ENCODE data around the gene PTEN. TPM values are rescaled to one million over a fixed set of nuclear protein-coding genes. Genes with fewer than 3 reads are reported as not detected.

The PTEN gene
- total and polyA plus RNA-seq, 9 of the 15 experiments (the other 6 are each of a cell fraction or from before 2014, with no cell fraction given): 8.4 to 56.9 (median 22.2) TPM

- TF ChIP-seq TFE3 (CRISPR knock-in tag; IDR thresholded peaks at IDR 0.05) (no peak), GATA2 (CRISPR knock-in tag; IDR thresholded peaks at IDR 0.05) (no peak), NR1H2 (CRISPR knock-in tag; IDR thresholded peaks at IDR 0.05) (no peak)
- TF ChIP-seq, protein P1, sequence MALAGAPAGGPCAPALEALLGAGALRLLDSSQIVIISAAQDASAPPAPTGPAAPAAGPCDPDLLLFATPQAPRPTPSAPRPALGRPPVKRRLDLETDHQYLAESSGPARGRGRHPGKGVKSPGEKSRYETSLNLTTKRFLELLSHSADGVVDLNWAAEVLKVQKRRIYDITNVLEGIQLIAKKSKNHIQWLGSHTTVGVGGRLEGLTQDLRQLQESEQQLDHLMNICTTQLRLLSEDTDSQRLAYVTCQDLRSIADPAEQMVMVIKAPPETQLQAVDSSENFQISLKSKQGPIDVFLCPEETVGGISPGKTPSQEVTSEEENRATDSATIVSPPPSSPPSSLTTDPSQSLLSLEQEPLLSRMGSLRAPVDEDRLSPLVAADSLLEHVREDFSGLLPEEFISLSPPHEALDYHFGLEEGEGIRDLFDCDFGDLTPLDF (CRISPR knock-in tag; IDR thresholded peaks at IDR 0.05): no peak
- intact Hi-C loops (cut with micrococcal nuclease) (no loop called here), in situ Hi-C loops (cut with MboI) (no loop called here)
- Histone ChIP-seq H3K27me3 (ENCODE audit: control insufficient read depth in 2 of 2, insufficient read depth in 2 of 2, low read length in 2 of 2) (no peaks in the 10 kb centered on the region), H3K27ac (ENCODE audit: extremely low read depth, low read depth, low read length) (no peak overlapping the region), H3K36me3 (ENCODE audit: control insufficient read depth, insufficient read depth, low read length) (no peaks in the 10 kb centered on the region), H4K20me1 (replicated peaks; ENCODE audit: control insufficient read depth, insufficient read depth, low read length) (no peaks in the 10 kb centered on the region), H3K9me3 (replicated peaks; ENCODE audit: control insufficient read depth, insufficient read depth, low read depth, low read length) (no peaks in the 10 kb centered on the region), H2AFZ (ENCODE audit: low read depth, low read length) (no peak overlapping the region), H3K4me2 (ENCODE audit: insufficient read depth, low read length) (no peak overlapping the region), H3K9me1 (ENCODE audit: control insufficient read depth, insufficient read depth, low read length) (no peaks in the 10 kb centered on the region), H3K4me3 (no peak overlapping the region), H3K79me2 (ENCODE audit: control insufficient read depth, insufficient read depth, low read length) (no peaks in the 10 kb centered on the region), H3K9ac (ENCODE audit: insufficient read depth in 1 of 2, low read depth in 2 of 2, low read length in 2 of 2) (no peak overlapping the region), H3K4me1 (replicated peaks in 1 of 2; ENCODE audit: control insufficient read depth in 2 of 2, insufficient read depth in 2 of 2, low read length in 2 of 2) (no peaks in the 10 kb centered on the region; a peak in 1 of 5 replicates)
- DNase-seq (ENCODE audit: extremely low read depth in 1 of 4, low spot score in 3 of 4): no peak
- no peak for FAIRE-seq
- BruUV-seq (replicated peaks): no TSS peak
- 68% methylated on average over 5 of the region's 5 CpGs for WGBS (ENCODE audit: insufficient coverage, low coverage, missing lambda C conversion rate)
- POLR2A ChIA-PET: no interaction called here
- ATAC-seq: no peak
- CTCF ChIA-PET (ENCODE audit: low intra/inter-chr PET ratio): no interaction called here
Observed at GRCh38 chr10:87991946-87992345, 128.5 kb downstream of the PTEN start.

Data from K562 (cell line).